Measurements from ENCODE around the gene GDI2.
"Not testable (repeated sequence)": the region's sequence is repeated elsewhere in the genome, so short reads cannot be mapped to it uniquely, and the experiment has no call there.

Gene GDI2

DNA sequence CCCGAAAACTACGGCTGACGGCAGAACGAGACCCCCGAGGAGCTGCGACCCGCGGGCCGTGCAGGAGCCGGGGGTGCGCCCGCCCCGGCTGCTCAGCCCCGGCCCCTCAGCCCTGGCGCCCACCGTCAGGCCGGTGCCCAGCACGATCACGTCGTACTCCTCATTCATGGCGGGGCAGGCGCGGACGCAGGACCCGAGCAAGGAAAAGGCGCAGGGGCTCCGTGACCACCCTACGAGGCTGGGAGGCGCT is 218 bp downstream of the GDI2 start:
- peak overlapping the region; percentile 95 for H3K4me3 ChIP-seq (ENCODE audit: low read depth, low read length)
- TF ChIP-seq, protein P1, sequence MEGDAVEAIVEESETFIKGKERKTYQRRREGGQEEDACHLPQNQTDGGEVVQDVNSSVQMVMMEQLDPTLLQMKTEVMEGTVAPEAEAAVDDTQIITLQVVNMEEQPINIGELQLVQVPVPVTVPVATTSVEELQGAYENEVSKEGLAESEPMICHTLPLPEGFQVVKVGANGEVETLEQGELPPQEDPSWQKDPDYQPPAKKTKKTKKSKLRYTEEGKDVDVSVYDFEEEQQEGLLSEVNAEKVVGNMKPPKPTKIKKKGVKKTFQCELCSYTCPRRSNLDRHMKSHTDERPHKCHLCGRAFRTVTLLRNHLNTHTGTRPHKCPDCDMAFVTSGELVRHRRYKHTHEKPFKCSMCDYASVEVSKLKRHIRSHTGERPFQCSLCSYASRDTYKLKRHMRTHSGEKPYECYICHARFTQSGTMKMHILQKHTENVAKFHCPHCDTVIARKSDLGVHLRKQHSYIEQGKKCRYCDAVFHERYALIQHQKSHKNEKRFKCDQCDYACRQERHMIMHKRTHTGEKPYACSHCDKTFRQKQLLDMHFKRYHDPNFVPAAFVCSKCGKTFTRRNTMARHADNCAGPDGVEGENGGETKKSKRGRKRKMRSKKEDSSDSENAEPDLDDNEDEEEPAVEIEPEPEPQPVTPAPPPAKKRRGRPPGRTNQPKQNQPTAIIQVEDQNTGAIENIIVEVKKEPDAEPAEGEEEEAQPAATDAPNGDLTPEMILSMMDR (conservative IDR thresholded peaks at IDR 0.05; ENCODE audit: low read depth, low read length), result no peak

DNA sequence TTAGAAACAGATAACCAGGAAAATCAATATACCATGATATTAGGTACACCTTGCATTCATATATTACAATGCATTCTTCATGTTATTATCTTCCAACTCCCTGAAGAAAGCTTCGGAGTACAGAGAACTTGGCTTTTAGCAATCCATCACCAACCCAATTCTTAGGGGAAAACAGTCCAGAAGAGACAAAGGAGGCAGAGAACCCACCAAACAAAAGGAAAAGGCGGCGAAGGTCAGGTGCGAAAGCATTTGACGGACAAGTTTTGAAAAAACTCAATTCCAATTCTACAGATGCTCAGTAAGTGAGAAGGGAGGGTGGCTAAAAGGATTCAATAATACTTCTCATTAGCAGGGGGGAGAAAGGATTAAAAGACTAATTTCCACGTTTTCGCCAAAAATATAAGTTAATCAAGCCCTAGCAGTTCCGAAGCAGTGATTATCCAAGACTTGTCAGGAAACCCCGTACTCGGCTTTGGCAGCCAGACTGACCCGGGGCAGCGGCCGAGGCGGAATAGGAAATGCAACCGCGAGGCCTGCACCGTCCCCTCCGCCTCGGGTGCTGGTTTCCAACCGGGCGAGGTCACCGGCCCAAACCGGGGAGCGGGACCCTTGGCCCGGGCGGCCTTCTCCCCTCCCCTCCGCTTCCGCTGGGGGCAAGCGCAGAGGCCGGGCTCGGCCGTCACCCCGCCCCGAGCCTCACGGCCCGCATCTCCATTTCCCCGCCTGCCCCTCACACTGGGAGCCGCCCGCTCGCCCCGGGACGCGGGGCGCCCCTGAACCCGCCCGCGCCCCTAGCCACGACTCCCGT is 747 bp downstream of the GDI2 start:
- peak overlapping the region; percentile 95 for H3K4me3 ChIP-seq (ENCODE audit: low read depth, low read length)
- TF ChIP-seq, protein P1 (conservative IDR thresholded peaks at IDR 0.05; ENCODE audit: low read depth, low read length), result no peak
- DNase-seq (ENCODE audit: low read depth), result peak; percentile 16

More for the DNA sequence above, 218 bp downstream of the GDI2 start:
- DNase-seq (ENCODE audit: low read depth), result no peak

DNA sequence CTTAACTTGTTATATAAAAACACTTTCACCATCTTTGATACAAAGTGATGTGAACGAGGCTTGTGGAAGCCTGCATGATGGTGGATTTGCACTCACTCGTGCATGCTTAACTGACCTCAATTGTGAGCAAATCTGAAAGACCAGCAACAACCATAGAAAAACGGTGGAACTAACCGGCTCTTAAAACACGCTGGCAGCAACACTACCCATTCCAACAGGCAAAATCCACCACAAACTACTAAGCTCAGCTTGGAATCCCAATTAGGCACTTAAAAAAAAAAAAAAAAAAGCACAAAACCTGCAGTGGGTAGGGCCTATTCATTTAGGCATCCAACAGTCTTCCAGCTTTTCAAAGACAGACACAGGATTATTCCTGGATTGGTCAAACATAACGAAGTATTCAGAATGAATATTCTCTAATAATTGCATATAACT is 1.8 kb downstream of the GDI2 start:
- peak overlapping the region; percentile 95 for H3K4me3 ChIP-seq (ENCODE audit: low read depth, low read length)
- TF ChIP-seq, protein P1 (conservative IDR thresholded peaks at IDR 0.05; ENCODE audit: low read depth, low read length), result no peak
- peak; percentile 70 for DNase-seq (ENCODE audit: low read depth)

DNA sequence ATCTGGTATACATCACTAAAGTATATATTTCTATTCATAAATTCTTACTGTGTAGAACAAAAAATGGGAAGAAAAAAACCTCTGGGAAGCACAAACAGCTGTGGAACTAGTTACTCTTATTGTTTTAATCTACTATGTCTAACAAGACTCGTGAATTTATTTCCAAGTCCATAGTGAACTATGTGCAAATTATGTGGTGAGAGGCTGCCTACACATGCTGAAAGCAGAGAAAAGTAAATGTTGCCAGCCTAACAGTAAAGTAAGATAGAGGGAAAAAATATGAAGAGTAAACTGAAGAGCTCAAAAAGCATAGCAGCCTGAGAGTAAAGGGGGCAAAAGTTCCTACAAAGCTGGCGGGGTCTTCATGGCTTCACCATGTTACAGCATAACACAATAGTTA is 3.0 kb downstream of the GDI2 start:
- no peak overlapping the region for H3K4me3 ChIP-seq (ENCODE audit: low read depth, low read length)
- TF ChIP-seq, protein P1 (conservative IDR thresholded peaks at IDR 0.05; ENCODE audit: low read depth, low read length), result no peak
- no peak for DNase-seq (ENCODE audit: low read depth)

DNA sequence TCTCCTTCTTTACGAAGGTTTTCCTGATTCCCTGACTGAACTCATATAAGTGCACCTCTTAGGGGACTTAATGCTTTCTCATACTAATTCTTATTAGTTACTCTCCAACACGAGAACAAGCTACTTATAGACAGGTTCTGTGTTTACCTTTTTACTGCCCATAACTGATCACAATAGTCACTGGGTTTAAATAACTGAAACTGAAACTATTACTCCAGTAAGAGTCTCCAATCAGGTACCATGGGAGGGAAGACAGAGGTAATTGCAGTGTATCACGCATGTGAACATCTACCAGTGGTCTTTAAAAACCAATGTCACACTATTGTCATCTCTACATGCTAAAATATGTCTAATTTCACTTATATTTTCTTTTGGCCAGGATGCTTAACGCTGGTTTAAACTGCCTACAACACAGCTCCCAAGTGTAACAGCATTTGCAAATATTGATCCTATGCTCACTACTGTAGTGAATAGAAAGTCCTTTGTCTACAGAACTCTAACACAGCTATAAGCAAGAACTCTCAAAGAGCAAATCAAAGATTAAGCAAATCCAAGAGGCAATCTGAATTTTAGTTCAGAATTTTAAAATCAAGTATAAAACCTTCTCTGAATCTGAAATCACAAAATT is 3.6 kb downstream of the GDI2 start:
- DNase-seq (ENCODE audit: low read depth), result peak; percentile 26
- H3K4me3 ChIP-seq (ENCODE audit: low read depth, low read length), result peak overlapping the region; percentile 22
- TF ChIP-seq, protein P1 (conservative IDR thresholded peaks at IDR 0.05; ENCODE audit: low read depth, low read length), result no peak

DNA sequence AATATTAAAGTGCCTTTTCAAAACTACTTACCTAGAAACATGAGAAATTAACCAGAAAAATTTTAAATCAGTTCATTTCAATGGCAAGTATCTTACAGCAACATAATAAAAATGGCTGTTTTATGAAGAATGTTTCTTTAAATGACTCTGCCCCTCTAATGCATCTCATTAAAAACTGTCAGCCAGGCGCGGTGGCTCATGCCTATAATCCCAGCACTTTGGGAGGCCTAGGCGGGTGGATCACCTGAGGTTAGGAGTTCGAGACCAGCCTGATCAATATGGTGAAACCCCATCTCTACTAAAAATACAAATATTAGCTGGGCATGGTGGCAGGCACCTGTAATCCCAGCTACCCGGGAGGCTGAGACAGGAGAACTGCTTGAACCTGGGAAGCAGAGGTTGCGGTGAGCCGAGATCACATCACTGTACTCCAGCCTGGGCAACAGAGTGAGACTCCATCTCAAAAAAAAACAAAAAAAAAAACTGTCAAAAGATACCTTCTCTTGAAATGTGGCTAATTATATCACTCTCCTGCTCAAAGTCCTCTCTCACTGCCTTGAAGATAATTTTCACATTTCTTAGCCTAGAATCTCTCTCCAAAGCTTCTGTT is 4.3 kb downstream of the GDI2 start:
- not testable (repeated sequence) for DNase-seq (ENCODE audit: low read depth); H3K4me3 ChIP-seq (ENCODE audit: low read depth, low read length)

DNA sequence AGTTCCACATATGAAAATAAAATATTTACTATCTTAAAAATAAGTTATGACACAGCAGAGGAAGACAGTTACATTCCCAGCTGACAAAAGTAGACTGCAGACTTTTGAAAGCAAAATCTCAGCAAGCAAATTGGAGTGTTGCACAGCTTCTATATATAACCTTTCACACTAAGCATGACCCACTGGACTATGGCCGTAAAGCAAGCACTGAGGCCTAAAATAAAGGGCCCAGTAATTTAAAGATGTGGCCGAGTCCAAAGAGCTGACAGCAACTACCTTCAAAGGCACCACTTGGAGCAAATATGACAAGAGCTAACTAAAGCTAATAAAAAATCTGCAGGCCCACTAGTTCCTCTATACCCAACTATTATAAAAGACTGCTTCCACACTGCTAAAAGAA is 6.5 kb downstream of the GDI2 start:
- no peak for DNase-seq (ENCODE audit: low read depth)
- TF ChIP-seq, protein P1 (conservative IDR thresholded peaks at IDR 0.05; ENCODE audit: low read depth, low read length), result no peak
- H3K4me3 ChIP-seq (ENCODE audit: low read depth, low read length), result no peak overlapping the region

Data from choroid plexus epithelial cell (primary cell).